SW 1271 (cell line): ENCODE results near the gene PRAME.
"Not testable (repeated sequence)": the region's sequence is repeated elsewhere in the genome, so short reads cannot be mapped to it uniquely, and the experiment has no call there.

Experiments used
- DNase-seq, 2 experiments: peaks; one replicate each; lab custom pipeline; 2025; lab: John Stamatoyannopoulos, UW

PRAME gene

GRCh38 chr22:22550789-22551434, 8.2 kb downstream of the PRAME start:
- no peak for DNase-seq

DNA sequence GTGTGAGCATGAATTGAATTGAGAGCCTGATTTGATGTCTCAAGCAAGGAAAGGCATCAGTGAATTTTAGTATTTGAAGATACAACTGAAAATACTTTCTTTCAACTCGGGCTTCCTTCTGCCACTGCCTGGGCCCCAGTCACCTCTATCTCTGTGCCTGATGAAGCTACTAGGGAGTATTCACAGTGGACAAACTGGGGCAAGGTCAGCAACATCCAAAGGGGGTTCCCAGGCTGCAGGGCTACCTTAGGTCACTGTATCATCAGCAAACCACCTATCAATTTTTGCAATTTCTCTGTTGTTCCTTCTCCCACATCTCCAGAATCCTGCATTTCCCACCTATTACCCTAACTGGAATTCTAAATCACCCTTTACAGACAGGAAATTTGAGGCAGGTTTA, 10.2 kb downstream of the PRAME start:
- no peak for DNase-seq

DNA sequence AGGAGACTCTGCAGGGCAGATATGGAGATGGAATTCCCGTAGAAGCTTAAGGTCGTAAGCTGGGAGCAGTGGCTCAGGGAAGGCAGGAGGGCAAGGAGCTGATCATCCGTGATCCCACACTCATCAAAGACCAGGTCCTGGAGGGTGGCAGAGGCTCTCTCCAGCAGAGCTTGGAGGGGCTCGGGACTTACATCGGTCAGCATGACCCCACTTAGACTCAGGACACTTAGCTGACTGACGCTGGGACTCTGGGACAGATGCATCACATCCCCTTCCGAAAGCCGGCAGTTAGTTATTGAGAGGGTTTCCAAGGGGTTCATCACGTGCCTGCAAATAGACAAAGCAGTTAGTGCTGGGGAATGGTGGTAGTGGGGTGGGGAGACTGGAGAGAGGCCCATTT, 10.7 kb downstream of the PRAME start:
- no peak for DNase-seq

GRCh38 chr22:22547692-22548300, 11.3 kb downstream of the PRAME start:
- DNase-seq: no peak

- DNase-seq: no peak
These were observed 11.8 kb downstream of the PRAME start for GRCh38 chr22:22547226-22547625.

- DNase-seq: no peak
These were observed 12.6 kb downstream of the PRAME start for GRCh38 chr22:22546490-22546889.

- no peak for DNase-seq
These were observed 14.0 kb downstream of the PRAME start for GRCh38 chr22:22545084-22545483.

- DNase-seq: no peak
These were observed 20.7 kb downstream of the PRAME start for GRCh38 chr22:22538226-22538989.

DNA sequence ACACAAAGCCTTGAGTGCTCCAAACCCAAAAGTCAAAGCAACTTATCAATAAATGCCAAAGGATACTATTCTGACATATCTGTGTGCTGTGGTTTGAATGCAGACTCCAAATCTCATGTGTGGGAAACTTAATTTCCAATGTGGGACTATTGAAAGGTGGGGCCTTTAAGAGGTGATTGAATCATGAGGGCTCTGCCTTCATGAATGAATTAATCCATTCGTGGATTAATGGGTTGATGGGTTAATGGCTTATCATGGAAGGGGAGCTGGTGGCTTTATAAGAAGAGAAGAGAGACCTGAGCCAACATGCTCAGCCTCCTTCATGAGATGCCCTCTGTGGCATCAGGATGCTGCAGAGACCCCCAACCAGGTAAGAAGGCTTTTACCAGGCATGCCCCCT, 22.1 kb downstream of the PRAME start:
- DNase-seq: no peak

DNA sequence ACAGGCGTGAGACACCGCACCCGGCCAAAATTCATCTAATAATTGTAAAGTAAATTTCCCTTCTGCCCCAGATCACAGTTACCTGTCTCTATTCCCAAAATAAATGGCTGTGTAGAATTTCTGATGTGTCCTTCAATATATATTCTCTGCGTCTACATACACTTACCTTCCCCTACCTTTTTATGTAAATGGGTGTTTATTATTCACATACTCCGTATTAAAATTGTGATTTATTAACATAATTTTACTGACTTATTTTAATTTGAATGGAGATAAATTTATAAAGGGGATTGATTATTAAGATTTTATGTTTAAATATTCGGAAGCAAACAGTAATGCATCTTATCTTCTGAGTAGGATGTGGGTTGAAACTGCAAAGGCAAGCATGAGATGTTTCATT, 22.6 kb downstream of the PRAME start:
- DNase-seq: no peak

GRCh38 chr22:22535662-22536061, 23.4 kb downstream of the PRAME start:
- DNase-seq: no peak

GRCh38 chr22:22534604-22535415, 24.3 kb downstream of the PRAME start:
- no peak for DNase-seq

- DNase-seq: no peak
These were observed 25.2 kb downstream of the PRAME start for GRCh38 chr22:22533863-22534262.

- DNase-seq: no peak
These were observed 25.6 kb downstream of the PRAME start for GRCh38 chr22:22533417-22533816.

DNA sequence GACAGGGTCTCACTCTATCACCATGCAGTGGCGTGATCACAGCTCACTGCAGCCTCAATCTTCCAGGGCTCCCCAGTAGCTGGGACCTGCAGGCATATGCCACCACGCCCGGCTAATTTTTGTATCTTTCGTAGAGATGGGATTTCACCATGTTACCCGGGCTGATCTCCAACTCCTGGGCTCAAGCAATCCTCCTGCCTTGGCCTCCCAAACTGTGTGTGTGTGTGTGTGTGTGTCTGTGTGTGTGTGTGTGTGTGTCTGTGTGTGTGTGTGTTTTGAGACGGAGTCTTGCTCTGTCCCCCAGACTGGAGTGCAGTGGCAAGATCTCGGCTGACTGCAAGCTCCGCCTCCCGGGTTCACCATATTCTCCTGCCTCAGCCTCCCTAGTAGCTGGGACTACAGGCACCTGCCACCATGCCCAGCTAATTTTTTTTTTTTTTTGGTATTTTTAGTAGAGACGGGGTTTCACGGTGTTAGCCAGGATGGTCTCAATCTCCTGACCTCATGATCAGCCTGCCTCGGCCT, 26.5 kb downstream of the PRAME start:
- not testable (repeated sequence) for DNase-seq

DNA sequence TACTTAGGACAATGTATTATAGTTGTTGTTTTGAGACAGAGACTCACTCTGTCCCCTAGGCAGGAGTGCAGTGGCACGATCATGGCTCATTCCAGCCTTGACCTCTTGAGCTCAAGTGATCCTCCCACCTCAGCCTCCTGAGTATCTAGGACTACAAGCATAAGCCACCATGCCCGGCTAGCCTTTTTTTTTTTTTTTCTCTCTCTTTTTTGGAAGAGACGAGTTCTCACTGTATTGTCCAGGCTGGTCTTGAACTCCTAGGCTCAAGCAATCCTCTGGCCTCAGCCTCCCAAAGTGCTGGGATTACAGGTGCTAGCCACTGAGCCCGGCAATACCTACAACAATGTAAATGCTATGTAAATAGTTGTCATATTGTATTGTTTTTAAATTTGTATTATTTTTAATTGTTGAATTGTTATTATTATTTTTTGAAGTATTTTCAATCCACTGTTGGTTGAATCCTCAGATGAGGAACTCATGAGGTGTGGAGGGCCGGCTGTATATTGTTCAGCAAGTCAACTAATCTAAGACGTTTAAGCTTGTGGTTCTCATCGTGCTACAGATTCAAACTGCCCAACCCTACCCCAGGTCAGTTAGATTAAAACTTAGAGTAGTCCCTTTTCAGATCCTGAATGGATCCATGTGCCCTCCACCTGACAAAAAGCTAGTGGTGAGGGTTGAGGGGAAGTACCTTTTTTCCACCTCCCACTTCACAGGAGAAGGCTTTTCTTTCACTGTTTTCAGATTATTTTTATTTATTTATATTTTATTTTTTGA, 27.1 kb downstream of the PRAME start:
- DNase-seq: no peak

- DNase-seq: no peak
These were observed 30.3 kb downstream of the PRAME start for GRCh38 chr22:22528780-22529179.

- DNase-seq: no peak
These were observed 31.8 kb downstream of the PRAME start for GRCh38 chr22:22527312-22527711.

GRCh38 chr22:22526125-22526912, 32.7 kb downstream of the PRAME start:
- DNase-seq: no peak

- DNase-seq: no peak
These were observed 35.6 kb downstream of the PRAME start for GRCh38 chr22:22523494-22523893.

DNA sequence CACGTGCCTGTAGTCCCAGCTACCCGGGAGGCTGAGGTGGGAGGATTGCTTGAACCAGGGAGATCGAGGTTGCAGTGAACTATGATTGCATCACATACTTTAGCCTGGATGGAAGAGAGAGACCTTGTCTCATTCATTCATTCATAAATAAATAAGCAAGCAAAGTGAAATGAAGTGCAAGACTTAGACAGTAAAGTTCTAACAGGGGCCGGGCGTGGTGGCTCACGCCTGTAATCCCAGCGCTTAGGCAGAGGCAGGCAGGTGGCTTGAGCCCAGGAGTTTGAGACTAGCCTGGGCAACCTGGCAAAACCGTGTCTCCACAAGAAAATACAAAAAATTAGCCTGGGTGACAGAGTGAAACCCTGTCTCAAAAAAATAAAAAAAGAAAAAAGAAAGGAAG, 37.4 kb downstream of the PRAME start:
- no peak for DNase-seq
